HepG2 (cell line): ENCODE data around the gene SH3PXD2A. TPM values are rescaled to one million over a fixed set of nuclear protein-coding genes. Genes with fewer than 3 reads are reported as not detected.

Experiments used
- BCL3 ChIP-seq: sonication (generic); formaldehyde crosslinking; IDR thresholded peaks from 2 replicates; pipeline ENCODE4 v1.5.1; 2020; ENCODE audit warnings: mild to moderate bottlenecking, missing genetic modification reagents, moderate library complexity
- BHLHE40 ChIP-seq: IDR thresholded peaks from 2 replicates; pipeline ENCODE4 v1.6.1; 2011; ENCODE audit warnings: low read length, improper control_type of control experiment
- FOXK2 ChIP-seq: fragments of 450-650 bp; IDR thresholded peaks from 2 replicates; pipeline ENCODE4 v1.6.1; 2016
- HINFP ChIP-seq: sonication (generic); formaldehyde crosslinking; IDR thresholded peaks from 2 replicates; pipeline ENCODE4 v1.4.0; 2020; ENCODE audit warnings: low read depth, mild to moderate bottlenecking, missing genetic modification reagents
- KDM5A ChIP-seq: fragments of 200-600 bp; sonication (generic); IDR thresholded peaks from 2 replicates; pipeline ENCODE4 v1.7.0; 2018; ENCODE audit warnings: antibody characterized with exemption, mild to moderate bottlenecking, low read length, borderline replicate concordance
- MYPOP ChIP-seq: sonication (generic); formaldehyde crosslinking; IDR thresholded peaks from 2 replicates; pipeline ENCODE4 v1.8.1; 2023; ENCODE audit warnings: mild to moderate bottlenecking, moderate library complexity, missing genetic modification reagents
- RFXAP ChIP-seq: sonication (generic); formaldehyde crosslinking; IDR thresholded peaks from 2 replicates; pipeline ENCODE4 v1.4.0; 2020; ENCODE audit warnings: missing genetic modification reagents, borderline replicate concordance
- SIN3A ChIP-seq: IDR thresholded peaks from 2 replicates; pipeline ENCODE4 v1.6.1; 2011; ENCODE audit warnings: low read depth, mild to moderate bottlenecking, control low read depth, low read length, borderline replicate concordance
- ZMYM4 ChIP-seq: sonication (generic); formaldehyde crosslinking; IDR thresholded peaks from 2 replicates; pipeline ENCODE4 v1.8.1; 2023; ENCODE audit warnings: mild to moderate bottlenecking, missing genetic modification reagents
- ZNF143 ChIP-seq: sonication (generic); formaldehyde crosslinking; IDR thresholded peaks from 2 replicates; pipeline ENCODE4 v1.4.0; 2020; ENCODE audit warnings: missing genetic modification reagents
- ZNF710 ChIP-seq: sonication (generic); formaldehyde crosslinking; IDR thresholded peaks from 2 replicates; pipeline ENCODE4 v1.5.0; 2020; ENCODE audit warnings: mild to moderate bottlenecking, missing genetic modification reagents, borderline replicate concordance
- ZNF746 ChIP-seq: sonication (generic); formaldehyde crosslinking; IDR thresholded peaks from 2 replicates; pipeline ENCODE4 v1.8.0; 2022; ENCODE audit warnings: mild to moderate bottlenecking, missing genetic modification reagents
- ZZZ3 ChIP-seq: sonication (generic); formaldehyde crosslinking; IDR thresholded peaks from 2 replicates; pipeline ENCODE4 v1.4.0; 2020; ENCODE audit warnings: missing genetic modification reagents, mild to moderate bottlenecking, borderline replicate concordance
- polyA plus RNA-seq, 8 experiments: library from polyadenylated mRNA; depleted of rRNA in 3 of 8; stranded (reverse) in 7 of 8; unstranded in 1 of 8; fragments of >200 nt; fragmentation: Illumina TruSeq in 4 of 8; extraction: Trizol in 4 of 8; gene quantifications; 2 replicates each; pipeline versions ENCODE4 v1.2.1 to v1.2.3, GENCODE V29; 2011 to 2016; ENCODE audit warnings: low read depth in 4 of 8, missing spikeins in 1 of 8, mixed read lengths in 1 of 8; ENCODE audit not compliant: insufficient read depth in 1 of 8
- total RNA-seq, 5 experiments: library from RNA; depleted of rRNA; stranded (reverse); fragments of >200 nt; fragmentation: Illumina TruSeq; extraction: Trizol; gene quantifications; 2 replicates each; pipeline ENCODE4 v1.2.3, GENCODE V29; 2016; ENCODE audit warnings: low read depth in 1 of 5

SH3PXD2A gene
- total and polyA plus RNA-seq, 2 of the 13 experiments (the other 11 are each of a cell fraction or from before 2014, with no cell fraction given): 11.1 to 11.3 TPM

- TF ChIP-seq HINFP: no peak
- TF ChIP-seq ZNF710: no peak
- TF ChIP-seq BCL3 (CRISPR knock-in tag): no peak
- no peak for TF ChIP-seq MYPOP
- no peak for TF ChIP-seq FOXK2
- TF ChIP-seq ZNF143: no peak
- no peak for TF ChIP-seq ZMYM4 (CRISPR knock-in tag)
- TF ChIP-seq SIN3A: no peak
- TF ChIP-seq ZNF746 (CRISPR knock-in tag): no peak
- TF ChIP-seq KDM5A: no peak
- no peak for TF ChIP-seq RFXAP (CRISPR knock-in tag)
- no peak for TF ChIP-seq BHLHE40
- no peak for TF ChIP-seq ZZZ3 (CRISPR knock-in tag)
Measured at GRCh38 chr10:103679096-103679790, 176.1 kb downstream of the SH3PXD2A start (continued).
